M059J (cell line): ENCODE measurements around the gene ZPLD1. TPM values are rescaled to one million over a fixed set of nuclear protein-coding genes. Genes with fewer than 3 reads are reported as not detected.

Experiments
- DNase-seq: peaks from one replicate; pipeline ENCODE4 v3.0.0-alpha.2; 2012; ENCODE audit warnings: low read depth
- total RNA-seq: library from RNA; depleted of rRNA; stranded (reverse); fragments of >200 nt; shearing (Covaris generic); gene quantifications from 2 replicates; pipeline ENCODE4 v1.2.3, GENCODE V29; 2014; rRNA removed

ZPLD1 gene
- 0.20 TPM in 1 of 2 replicates, not detected in the other for total RNA-seq

GRCh38 chr3:102434715-102435114 is at the start of gene ZPLD1:
Gene ZPLD1 (plus strand): TSS chr3:102435015. CDS start chr3:102438488, 3,473 bp downstream.
- no peak for DNase-seq

- no peak for DNase-seq
Observed at GRCh38 chr3:102390171-102390864, 44.5 kb upstream of the ZPLD1 start.

GRCh38 chr3:102390916-102391315 is 43.9 kb upstream of the ZPLD1 start:
- DNase-seq, result no peak

- no peak for DNase-seq
Observed at GRCh38 chr3:102391491-102391890, 43.3 kb upstream of the ZPLD1 start.

GRCh38 chr3:102394517-102394916 is 40.3 kb upstream of the ZPLD1 start:
- DNase-seq, result peak; percentile 30

GRCh38 chr3:102398176-102398575 is 36.6 kb upstream of the ZPLD1 start:
- DNase-seq, result no peak

- DNase-seq, result no peak
Observed at GRCh38 chr3:102398666-102399065, 36.1 kb upstream of the ZPLD1 start.

GRCh38 chr3:102400142-102400541 is 34.7 kb upstream of the ZPLD1 start:
- peak; percentile 75 for DNase-seq

- DNase-seq, result peak; percentile 98
Observed at GRCh38 chr3:102400766-102401165, 34.0 kb upstream of the ZPLD1 start.

GRCh38 chr3:102410616-102411015 is 24.2 kb upstream of the ZPLD1 start:
- peak; percentile 19 for DNase-seq

GRCh38 chr3:102415553-102415952 is 19.3 kb upstream of the ZPLD1 start:
- DNase-seq, result peak; percentile 40

GRCh38 chr3:102419786-102420185 is 15.0 kb upstream of the ZPLD1 start:
- no peak for DNase-seq

- peak; percentile 32 for DNase-seq
Observed at GRCh38 chr3:102441832-102442231, 7.0 kb downstream of the ZPLD1 start.

- DNase-seq, result no peak
Observed at GRCh38 chr3:102443021-102443420, 8.2 kb downstream of the ZPLD1 start.

- no peak for DNase-seq
Observed at GRCh38 chr3:102444101-102444500, 9.3 kb downstream of the ZPLD1 start.

- no peak for DNase-seq
Observed at GRCh38 chr3:102447272-102447671, 12.5 kb downstream of the ZPLD1 start.

- peak; percentile 80 for DNase-seq
Observed at GRCh38 chr3:102449341-102449740, 14.5 kb downstream of the ZPLD1 start.

GRCh38 chr3:102449930-102450329 is 15.1 kb downstream of the ZPLD1 start:
- DNase-seq, result no peak

GRCh38 chr3:102450976-102451375 is 16.2 kb downstream of the ZPLD1 start:
- DNase-seq, result no peak

GRCh38 chr3:102451543-102451942 is 16.7 kb downstream of the ZPLD1 start:
- DNase-seq, result no peak

- DNase-seq, result no peak
Observed at GRCh38 chr3:102454181-102454580, 19.4 kb downstream of the ZPLD1 start.

- DNase-seq, result no peak
Observed at GRCh38 chr3:102457644-102458043, 22.8 kb downstream of the ZPLD1 start.

GRCh38 chr3:102460579-102460978 is 25.8 kb downstream of the ZPLD1 start:
- peak; percentile 33 for DNase-seq

GRCh38 chr3:102464261-102464660 is 29.4 kb downstream of the ZPLD1 start:
- DNase-seq, result no peak
